ENCODE results near the gene MARCHF3. TPM values are rescaled to one million over a fixed set of nuclear protein-coding genes. Genes with fewer than 3 reads are reported as not detected.

MARCHF3 gene
- total and polyA plus RNA-seq, 2 of the 13 experiments (the other 11 are each of a cell fraction or from before 2014, with no cell fraction given), result 4.8 to 11.9 TPM

DNA sequence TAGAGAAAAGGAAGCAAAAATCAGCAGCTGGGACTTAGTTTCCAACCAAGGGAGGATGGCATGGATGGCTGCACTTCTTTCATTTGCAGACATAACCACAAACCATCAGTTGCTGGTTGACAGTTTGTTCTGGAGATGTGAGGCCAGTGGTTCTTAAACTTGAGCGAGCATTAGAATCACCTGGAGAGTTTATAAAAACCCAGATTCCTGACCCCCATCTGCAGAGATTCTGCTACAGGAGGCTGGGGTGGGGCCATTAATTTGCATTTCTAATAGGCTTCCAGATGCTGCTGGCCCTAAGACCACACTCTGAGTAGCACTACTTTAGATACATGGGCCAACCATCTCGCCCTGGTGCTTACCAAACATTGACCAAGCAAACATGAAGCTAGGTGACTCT is 60.8 kb downstream of the MARCHF3 start:
- ChIA-PET CTCF (ENCODE audit: low intra/inter-chr PET ratio, low total read pairs) (no interaction called here), POLR2A (no interaction called here)
- TF ChIP-seq XRCC5 (optimal IDR thresholded peaks at IDR 0.05; ENCODE audit: low read length) (no peak), ZNF572 (CRISPR knock-in tag; IDR thresholded peaks at IDR 0.05) (no peak), NFE2L2 (IDR thresholded peaks at IDR 0.05; ENCODE audit: low read length) (no peak), ZNF550 (CRISPR knock-in tag; IDR thresholded peaks at IDR 0.05; ENCODE audit: borderline replicate concordance) (no peak), ZNF768 (CRISPR knock-in tag; IDR thresholded peaks at IDR 0.05) (no peak), SMARCE1 (IDR thresholded peaks at IDR 0.05; ENCODE audit: borderline replicate concordance) (no peak), SOX6 (IDR thresholded peaks at IDR 0.05) (no peak), SOX6 (CRISPR knock-in tag; IDR thresholded peaks at IDR 0.05) (no peak), CC2D1A (CRISPR knock-in tag; IDR thresholded peaks at IDR 0.05) (no peak), ARHGAP35 (CRISPR knock-in tag; IDR thresholded peaks at IDR 0.05; ENCODE audit: borderline replicate concordance) (no peak), PHF20 (CRISPR knock-in tag; IDR thresholded peaks at IDR 0.05) (no peak), ZNF432 (CRISPR knock-in tag; IDR thresholded peaks at IDR 0.05; ENCODE audit: borderline replicate concordance) (no peak), RFXANK (CRISPR knock-in tag; IDR thresholded peaks at IDR 0.05) (no peak), RBM39 (IDR thresholded peaks at IDR 0.05; ENCODE audit: low read depth, low read length, poor library complexity, severe bottlenecking) (no peak), JARID2 (CRISPR knock-in tag; IDR thresholded peaks at IDR 0.05; ENCODE audit: insufficient replicate concordance) (no peak)
- TF ChIP-seq, protein P1, sequence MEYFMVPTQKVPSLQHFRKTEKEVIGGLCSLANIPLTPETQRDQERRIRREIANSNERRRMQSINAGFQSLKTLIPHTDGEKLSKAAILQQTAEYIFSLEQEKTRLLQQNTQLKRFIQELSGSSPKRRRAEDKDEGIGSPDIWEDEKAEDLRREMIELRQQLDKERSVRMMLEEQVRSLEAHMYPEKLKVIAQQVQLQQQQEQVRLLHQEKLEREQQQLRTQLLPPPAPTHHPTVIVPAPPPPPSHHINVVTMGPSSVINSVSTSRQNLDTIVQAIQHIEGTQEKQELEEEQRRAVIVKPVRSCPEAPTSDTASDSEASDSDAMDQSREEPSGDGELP (IDR thresholded peaks at IDR 0.05; ENCODE audit: borderline replicate concordance, low read depth), result no peak
- TF ChIP-seq, protein P2, sequence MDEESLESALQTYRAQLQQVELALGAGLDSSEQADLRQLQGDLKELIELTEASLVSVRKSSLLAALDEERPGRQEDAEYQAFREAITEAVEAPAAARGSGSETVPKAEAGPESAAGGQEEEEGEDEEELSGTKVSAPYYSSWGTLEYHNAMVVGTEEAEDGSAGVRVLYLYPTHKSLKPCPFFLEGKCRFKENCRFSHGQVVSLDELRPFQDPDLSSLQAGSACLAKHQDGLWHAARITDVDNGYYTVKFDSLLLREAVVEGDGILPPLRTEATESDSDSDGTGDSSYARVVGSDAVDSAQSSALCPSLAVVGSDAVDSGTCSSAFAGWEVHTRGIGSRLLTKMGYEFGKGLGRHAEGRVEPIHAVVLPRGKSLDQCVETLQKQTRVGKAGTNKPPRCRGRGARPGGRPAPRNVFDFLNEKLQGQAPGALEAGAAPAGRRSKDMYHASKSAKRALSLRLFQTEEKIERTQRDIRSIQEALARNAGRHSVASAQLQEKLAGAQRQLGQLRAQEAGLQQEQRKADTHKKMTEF (CRISPR knock-in tag; IDR thresholded peaks at IDR 0.05), result no peak
- TF ChIP-seq, protein P3, sequence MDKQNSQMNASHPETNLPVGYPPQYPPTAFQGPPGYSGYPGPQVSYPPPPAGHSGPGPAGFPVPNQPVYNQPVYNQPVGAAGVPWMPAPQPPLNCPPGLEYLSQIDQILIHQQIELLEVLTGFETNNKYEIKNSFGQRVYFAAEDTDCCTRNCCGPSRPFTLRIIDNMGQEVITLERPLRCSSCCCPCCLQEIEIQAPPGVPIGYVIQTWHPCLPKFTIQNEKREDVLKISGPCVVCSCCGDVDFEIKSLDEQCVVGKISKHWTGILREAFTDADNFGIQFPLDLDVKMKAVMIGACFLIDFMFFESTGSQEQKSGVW (CRISPR knock-in tag; IDR thresholded peaks at IDR 0.05; ENCODE audit: borderline replicate concordance), result no peak
- Histone ChIP-seq H3K4me3 (replicated peaks in 1 of 3; ENCODE audit: insufficient read depth in 1 of 3, low read depth in 2 of 3, low read length in 3 of 3) (no peak overlapping the region), H3K27ac (ENCODE audit: extremely low read length, insufficient read depth, low read length) (no peak overlapping the region), H3K9me3 (ENCODE audit: low read length) (no peaks in the 10 kb centered on the region), H3K36me3 (replicated peaks in 1 of 2; ENCODE audit: control insufficient read depth in 1 of 2, insufficient read depth in 2 of 2, low read length in 2 of 2) (no peaks in the 10 kb centered on the region), H3K9ac (ENCODE audit: insufficient read depth, low read depth, low read length) (no peak overlapping the region), H3K27me3 (ENCODE audit: control insufficient read depth in 1 of 2, insufficient read depth in 2 of 2, low read length in 2 of 2) (no peaks in the 10 kb centered on the region), H2AFZ (ENCODE audit: low read length) (no peak overlapping the region), H4K20me1 (ENCODE audit: insufficient read depth, low read length) (no peaks in the 10 kb centered on the region), H3K4me1 (ENCODE audit: insufficient read depth, low read length) (peaks cover 22% of the 10 kb centered on the region), H3K4me2 (ENCODE audit: low read depth, low read length) (no peak overlapping the region), H3K79me2 (ENCODE audit: insufficient read depth, low read length) (no peaks in the 10 kb centered on the region)
- in situ Hi-C loops (cut with HindIII; ENCODE audit: extremely low pct_ligation_motif_present, low pct_unique_long_range_greater_than_20kb) (no loop called here), intact Hi-C loops (cut with micrococcal nuclease; ENCODE audit: unreplicated experiment) (no loop called here)
- ATAC-seq, result no peak
- FAIRE-seq, result no peak
- no TSS peak for BruUV-seq (replicated peaks)
- 100% methylated on average over 2 of the region's 2 CpGs for WGBS (ENCODE audit: low lambda C conversion rate)
- no peak for DNase-seq (ENCODE audit: low spot score)
